Stimulated activated CD4-positive, alpha-beta T cell treated with anti-CD3 and anti-CD28 coated beads, Interleukin-2, amount 100 ng/mL, for 24 hours (primary cell): ENCODE measurements around the gene TCERG1L.
"Not testable (repeated sequence)": the region's sequence is repeated elsewhere in the genome, so short reads cannot be mapped to it uniquely, and the experiment has no call there.

Experiments
- DNase-seq, 2 donors: peaks; one replicate each; pipeline ENCODE4 v3.0.0-alpha.2; 2020

The TCERG1L gene

DNA sequence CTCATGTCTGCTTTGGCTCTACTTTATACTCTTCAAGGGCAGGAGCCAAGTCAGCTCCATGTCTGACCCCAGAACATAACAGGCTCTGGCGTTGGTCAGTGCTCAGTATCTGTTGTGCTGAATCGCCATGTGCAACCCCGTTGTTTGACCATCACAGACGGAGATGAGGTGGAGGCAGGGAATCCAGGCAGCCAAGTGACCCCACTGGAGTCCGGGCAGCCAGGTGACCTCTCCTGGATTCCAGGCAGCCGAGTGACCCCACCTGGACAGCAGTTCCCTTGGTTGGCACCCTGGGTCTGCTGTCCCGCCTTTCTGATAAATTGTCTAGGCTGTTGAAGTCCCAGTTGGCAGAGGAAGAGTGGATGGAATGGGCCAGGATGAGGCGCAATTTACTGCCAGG, 232.2 kb downstream of the TCERG1L start:
- no peak for DNase-seq

DNA sequence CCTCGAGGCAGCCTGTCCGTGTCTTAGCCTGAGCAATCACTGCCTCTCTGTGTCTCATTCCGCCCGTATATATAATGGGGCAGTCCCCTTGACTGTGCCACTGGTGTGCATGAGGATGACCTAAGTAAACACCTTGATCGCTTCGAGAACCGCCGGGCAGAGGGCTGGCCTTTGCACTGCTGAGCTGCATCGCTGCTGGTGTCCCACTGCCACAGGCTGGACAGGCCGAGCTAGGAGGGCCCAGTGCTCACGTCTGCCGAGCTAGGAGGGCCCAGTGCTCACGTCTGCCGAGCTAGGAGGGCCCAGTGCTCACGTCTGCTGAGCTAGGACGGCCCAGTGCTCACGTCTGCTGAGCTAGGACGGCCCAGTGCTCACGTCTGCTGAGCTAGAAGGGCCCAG, 232.6 kb downstream of the TCERG1L start:
- DNase-seq, result not testable (repeated sequence)

DNA sequence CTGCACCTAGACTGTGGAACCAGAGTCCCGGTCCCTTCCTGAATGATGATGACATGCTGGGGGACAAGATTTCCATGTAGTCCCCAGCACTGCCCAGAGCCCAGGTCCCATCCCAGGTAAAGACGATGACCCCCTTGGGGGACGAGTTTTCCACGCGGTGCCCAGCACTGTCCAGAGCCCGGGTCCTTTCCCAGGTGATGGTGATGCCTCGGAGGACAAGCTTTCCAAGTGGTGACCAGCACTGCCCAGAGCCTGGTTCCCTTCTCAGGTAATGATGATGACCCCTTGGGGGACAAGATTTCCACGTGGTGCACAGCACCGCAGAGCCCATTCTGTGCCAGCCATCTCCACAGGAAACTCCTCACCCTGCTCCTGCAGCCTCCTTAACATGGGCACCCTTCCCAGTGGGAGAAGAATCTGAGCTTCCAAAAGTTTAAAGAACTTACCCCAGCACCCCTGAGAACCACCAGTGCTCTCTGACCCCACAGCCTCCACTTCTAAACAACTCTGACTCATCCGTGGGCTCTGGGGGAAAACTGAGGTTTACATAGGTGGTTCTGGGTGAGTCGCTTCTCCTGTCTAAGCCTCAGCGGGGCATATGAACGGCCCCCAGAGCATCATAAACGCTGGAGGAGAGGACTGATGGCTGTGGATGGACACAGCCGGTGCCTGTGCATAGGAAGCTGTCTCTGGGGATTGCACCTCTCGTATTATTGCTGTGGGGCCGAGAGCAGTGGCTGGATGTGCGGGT, 233.2 kb downstream of the TCERG1L start:
- DNase-seq, result no peak

DNA sequence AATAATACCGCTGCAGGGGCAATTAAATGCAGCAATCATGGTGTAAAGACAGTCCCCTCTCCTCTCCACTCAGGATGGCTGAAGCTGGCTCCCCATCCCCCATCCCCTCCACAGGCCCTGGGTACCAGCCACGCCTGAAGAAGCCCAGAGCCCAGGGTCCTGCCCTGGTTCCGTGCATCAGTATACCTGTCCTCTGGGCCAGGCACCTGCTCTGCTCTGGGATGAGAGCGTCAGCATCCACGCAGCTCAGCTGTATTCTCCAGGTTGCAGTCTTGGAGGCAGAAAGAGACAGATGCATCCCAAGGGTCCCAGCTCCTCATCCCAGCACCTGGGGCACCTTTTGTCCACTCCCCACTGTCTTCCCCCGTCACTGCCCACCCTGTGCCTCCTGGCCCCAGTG, 233.8 kb downstream of the TCERG1L start:
- DNase-seq, result no peak

DNA sequence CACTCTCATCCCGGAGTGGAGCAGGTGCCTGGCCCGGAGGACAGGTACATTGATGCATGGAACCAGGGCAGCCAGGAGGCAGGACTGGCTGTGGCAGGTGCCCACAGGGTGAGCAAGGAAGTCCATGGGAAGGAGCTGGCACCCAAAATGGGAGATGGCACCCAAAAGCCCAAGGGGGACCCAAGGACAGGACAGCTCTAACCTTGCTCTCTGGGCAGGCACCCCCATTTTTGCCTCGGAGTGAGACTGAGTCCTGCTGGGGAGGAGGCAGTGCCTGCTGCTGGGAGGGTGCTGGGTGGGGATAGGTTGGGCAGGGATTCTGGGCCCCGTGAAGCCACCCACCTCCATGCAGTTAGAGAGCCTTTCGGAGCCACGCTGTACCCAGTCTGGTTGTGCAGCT, 234.5 kb downstream of the TCERG1L start:
- DNase-seq, result no peak

DNA sequence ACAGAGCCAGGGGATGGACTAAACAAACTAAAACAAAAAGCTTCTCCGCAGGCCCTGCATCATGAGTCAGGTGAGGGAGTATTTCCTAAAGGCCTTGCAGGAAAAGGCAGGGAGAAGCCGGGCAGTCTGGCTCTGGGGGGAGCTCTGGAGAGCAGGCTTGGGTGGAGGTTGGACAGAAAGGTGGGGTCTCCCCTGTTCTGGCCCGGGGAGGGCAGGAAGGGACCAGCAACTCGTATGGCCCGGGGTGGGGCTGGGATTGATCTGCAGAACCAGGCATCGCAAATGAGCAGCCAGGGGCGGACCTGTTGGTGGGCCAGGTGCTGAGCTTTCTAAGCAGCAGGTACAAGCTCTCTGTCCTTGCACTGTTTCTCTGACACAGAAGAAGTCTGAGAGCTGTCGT, 235.2 kb downstream of the TCERG1L start:
- DNase-seq, result no peak

DNA sequence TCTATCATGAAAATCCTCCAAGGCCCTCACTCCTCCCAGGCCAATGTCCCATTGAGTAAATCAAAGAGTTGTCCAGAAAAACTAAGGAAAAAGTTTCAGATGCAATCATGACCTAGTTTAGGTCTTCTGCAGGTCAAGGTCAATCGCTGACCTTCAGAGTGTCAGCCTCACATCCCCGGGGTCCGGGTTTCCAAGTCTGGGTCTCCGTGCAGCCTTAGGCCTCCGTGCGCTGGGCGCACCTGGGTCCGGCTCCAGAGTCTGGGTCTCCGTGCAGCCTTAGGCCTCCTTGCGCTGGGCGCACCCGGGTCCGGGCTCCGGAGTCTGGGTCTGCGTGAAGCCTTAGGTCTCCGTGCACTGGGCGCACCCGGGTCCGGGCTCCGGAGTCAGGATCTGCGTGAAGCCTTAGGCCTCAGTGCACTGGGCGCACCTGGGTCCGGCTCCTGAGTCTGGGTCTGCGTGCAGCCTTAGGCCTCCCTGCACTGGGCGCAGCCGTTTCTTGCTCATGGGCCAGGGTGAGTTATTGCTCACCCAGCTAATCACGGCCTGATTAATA, 236.2 kb downstream of the TCERG1L start:
- DNase-seq, result no peak

DNA sequence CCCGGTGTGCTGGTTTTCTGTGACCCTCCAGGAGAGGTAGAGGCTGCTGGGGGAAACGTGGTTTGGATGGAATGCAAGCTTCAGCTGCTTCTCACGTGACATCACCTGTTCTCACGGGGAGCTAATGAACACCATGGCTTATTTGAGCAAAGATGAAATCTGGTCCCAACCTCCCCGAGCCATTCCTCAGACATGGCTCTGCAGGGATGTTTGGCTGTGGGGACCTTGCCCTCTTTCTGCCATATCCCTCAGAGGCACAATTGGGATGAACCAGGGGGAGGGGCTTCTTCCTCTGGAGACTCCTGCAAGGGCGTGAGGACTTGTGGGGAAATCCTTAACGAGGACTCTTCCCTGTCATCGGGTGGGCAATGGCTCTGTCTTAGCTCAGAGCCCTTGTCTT, 236.8 kb downstream of the TCERG1L start:
- no peak for DNase-seq

DNA sequence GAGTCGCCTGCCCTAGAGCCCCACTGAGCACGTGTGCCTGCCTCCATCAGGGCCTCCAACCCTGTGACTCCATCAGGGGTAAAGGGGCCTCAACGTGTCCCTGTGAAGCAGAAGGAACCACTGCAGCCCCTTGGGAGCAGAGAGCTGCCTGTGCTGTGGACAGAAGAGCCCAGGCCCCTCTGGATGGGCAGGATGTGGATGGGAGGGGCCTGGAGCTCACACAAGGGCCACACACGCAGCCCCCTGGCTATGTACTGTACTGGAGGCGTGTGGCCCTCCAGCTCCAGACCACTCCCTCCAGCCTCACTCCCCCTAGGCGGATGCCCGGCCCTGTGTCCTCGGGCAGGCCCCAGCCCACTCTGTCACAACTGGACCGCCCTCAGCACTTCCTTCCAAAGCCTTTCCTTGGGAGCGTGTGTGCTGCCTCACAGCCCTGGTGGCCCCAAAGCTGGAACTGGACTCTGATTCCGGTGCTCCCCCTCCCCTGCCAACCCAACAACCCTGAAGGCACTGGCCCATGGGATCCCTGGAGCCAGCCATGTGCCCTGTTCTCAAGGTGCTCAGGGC, 238.0 kb downstream of the TCERG1L start:
- no peak for DNase-seq

DNA sequence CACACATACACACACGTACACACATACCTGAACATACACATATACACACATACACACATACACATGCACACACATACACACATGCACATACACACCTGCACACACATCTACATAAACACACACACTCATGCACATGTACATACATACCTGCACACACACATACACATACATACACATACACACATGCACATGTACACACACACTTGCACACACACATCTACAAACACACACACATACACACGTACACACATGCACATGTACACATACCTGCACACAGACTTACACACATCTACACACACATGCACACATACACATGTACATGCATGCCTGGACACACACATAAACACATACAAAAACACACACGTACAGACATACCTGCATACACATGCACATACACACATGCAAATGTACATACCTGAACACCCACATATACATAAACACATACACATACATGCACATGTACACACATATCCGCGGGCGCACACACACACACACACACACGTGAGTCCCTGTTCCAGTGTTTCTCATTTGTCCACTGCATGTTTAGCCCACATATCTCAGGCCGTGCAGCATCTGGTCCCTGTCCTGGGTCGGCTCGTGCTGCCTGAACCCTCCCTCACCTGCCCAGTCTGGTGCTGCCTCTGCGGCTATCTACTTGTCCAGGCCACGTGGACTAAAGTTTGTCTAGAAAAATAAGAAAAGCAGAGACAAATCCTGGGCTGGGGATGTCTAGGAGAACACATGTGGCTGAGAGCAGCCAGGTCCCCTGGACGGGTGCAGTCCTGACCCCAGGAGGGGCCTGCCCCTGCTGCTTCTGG, 238.7 kb downstream of the TCERG1L start:
- no peak for DNase-seq

DNA sequence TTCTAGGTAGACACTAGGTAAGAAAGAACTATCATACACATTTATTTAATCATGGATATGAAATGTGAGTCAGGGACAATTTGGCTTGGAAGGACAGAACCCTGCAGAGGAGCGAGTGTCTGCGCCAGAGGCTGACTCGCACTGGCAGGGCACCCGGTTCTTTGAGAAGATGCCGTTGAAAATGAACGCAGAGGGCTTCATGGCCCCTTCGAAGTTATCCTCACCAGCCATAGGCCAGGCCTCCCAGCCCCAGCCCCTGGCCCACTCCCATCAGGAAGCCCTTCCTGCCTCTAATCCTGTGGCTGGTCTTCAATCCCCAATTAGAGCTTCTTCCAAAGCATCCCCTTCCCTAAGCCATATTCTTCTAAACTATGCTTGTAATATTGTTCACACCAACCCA, 239.8 kb downstream of the TCERG1L start:
- no peak for DNase-seq

DNA sequence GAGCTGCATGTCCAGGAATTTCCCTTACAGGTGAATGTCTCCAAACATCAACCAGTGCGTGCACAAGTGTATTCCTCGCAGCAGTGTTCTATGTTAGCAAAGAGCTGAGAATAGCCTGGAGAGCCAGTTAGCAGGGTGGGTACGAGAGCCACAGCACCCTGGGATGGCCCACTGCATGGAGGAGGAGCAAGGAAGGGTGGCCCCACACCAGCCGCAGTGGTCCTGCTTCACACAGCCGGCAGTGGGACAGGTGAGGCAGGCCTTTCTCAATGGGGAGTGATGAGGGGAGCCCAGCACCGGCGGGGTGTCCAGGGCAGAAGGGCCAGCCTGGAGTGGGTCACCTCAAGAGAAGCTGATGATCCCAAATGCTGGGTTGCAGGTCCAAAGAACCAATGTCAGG, 240.7 kb downstream of the TCERG1L start:
- DNase-seq, result no peak

DNA sequence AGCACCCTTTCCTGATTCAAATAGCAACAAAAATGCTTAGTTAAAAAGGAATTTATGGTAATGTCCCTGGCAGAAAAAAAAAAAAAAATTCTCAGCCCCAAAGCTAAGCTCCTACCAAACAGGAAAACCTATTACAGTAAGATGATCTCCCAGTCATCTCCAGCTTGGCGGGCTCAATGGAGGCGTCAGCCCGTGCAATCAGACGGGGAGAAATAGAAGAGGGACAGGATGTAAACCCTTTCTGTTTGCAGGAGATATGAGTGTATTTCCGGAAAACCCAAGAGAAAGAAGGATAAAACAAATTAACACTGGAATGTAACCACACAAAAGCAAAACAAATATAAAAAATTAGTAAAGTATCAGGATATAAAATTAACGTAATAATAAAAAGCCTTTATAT, 242.8 kb downstream of the TCERG1L start:
- DNase-seq, result no peak

DNA sequence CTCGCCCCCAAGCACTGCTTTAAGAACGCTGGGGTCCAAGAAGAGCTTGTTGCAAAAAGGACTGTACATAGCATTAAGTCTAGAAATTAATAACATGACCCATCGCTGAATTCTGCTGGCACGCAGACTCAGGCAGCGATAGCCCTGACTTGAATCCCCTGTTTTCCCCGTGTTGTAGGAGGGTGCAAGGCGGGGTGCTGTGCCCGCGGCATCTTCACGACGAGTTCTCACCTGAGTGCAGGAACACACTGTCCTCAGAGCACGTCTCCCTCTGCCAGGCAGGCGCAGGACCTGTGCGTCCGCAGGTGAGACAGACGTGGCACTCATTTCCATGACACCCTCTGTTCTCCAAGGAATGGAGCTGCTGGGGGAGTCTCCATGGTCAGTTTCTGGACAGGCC, 243.2 kb downstream of the TCERG1L start:
- no peak for DNase-seq

DNA sequence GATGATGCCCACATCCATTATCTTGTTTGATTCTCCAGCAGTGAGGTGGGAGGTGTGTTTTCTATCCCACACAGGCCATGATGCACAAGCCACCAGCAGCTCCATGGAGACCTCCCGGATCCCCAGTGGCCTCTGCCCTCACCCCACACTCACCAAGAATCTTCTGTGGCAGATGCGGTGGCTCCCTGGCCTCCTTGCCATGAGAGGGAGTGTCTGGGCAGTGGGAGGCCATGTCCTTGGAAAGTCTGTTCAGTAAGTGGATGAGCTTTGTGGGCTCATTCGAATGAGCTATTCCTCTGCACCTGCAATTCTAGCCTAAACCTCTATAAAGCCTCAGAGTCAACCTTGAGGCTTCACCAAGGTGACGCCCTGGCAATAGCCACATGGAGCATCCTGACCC, 243.8 kb downstream of the TCERG1L start:
- DNase-seq, result no peak

DNA sequence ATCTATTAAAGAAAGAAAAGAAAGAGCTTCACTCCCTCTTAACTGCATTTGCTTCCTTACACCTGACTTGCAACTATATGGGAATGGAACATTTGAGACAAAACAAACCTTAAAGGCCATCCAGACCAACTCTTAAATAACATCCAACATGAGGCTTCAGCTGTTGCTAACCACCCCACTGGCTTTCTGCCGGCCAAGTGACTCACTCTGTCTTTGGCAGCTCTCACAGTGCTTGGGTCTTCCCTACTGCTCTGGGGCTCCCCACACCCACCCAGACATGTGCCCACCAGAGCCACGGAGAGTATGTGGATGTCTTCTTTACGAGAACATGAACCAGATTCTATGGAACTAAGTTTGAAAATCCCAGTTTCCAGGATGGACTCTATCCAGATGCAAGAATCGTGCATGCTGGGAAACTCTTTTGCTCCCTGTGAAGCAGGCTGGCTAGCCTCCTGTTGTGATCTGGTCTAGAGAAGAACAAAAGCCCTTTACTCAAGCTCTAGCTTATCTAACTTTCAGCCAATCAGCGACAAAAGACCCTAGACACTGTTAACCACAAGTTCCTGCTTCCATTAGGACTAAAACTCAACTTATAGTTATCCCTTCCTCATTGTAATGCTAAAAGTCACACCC, 245.7 kb downstream of the TCERG1L start:
- no peak for DNase-seq

DNA sequence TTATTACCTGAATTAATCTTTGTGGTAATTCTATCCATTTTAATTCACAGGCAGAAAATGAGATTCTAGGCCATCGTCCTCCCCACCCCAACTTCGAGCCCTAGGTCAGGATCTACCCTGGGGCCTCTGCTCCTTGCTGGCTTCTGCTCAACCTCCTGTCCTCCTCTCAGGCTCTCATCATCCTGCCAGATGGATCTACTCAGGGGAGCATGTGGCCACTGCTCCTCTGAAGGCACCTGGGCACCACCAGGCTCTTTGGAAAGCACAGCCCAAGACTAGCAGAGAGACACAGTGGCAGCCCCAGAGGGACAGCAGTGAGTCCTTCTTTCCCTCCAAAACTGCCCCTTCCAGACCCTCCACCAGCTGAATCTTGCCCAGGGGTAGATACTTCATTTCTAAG, 248.2 kb downstream of the TCERG1L start:
- DNase-seq, result no peak

DNA sequence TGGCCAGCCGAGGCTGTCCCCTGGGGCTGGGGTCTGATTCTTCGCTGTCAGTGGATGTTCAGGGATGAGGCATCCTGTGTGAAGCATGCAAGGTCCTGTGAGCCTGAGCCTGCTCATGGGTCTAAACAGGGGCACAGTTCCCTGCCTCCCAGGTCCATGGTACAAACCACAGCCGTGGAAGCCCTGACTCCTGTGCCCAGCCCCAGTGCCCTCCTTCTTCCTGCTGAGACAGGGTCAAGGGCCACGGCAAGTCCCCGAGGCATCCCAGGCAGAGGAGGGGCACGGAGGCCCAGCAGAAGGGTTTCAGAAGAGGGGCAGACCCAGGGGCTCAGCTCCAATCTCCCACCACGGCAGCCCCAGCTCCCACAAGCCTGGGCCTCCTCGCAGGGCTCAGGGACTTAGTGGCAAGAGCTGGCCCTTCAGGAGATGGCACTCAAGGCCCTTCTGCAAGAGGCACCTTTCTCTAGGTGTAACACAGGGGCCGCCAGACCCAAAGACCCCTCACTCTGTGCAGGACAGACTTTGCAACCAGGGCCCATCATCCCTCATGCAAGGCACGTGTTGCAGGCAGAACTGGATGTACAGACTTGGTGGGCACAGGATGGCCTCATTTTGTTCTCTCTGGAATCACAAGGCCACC, 248.8 kb downstream of the TCERG1L start:
- no peak for DNase-seq

DNA sequence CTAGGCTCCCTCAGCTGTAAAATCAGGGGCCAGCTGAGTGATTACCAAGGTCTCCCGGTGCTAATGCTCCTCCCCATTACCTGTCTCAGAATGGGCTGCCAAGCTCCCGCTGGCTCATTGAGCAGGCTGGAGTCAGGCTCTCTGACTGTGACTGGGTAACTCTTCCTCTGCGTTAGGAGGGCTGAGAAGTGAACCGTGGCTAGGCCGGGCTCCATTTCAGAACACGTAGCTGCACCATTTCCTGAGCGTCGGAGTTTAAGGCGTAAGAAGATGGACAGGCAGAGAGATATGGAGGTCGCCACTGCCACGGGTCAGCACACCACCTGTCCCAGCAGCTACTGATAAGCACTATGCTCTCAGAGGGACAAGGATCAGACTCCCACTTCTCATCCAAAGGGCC, 250.3 kb downstream of the TCERG1L start:
- DNase-seq, result no peak

DNA sequence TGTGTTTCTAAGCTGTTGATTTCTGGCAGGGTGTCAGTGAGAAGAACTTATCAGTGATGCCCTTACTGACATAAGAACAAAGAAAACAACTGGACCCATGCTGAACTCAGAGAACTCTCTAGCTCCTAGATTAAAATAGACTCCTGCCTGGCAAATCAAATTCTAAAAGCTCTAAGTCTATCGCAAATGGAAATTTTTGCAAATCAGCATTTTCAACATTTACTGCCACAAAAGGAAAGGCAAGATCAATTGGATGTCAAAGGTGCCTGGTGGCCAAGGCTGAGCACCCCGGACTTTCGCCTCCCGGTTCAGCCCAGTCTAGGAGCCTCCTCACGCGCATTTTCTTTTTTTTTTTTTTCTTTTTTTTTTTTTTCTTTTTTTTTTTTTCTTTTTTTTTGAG, 251.6 kb downstream of the TCERG1L start:
- DNase-seq, result no peak

DNA sequence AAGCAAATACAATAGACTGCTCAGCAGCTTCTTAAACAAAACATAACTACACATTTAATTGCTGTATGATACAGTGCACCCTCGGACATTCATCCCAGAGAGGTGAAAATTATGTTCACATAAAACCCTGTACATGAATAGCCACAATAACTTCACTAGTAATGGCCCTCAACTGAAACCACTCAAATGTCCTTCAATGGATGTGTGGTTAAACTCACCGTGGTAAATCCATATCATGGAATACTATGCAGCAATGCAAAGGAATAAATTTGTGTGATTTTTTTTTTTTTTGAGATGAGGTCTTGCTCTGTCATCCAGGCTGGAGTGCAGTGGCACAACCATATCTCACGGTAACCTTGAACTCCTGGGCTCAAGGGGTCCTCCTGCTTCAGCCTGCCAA, 252.7 kb downstream of the TCERG1L start:
- no peak for DNase-seq

DNA sequence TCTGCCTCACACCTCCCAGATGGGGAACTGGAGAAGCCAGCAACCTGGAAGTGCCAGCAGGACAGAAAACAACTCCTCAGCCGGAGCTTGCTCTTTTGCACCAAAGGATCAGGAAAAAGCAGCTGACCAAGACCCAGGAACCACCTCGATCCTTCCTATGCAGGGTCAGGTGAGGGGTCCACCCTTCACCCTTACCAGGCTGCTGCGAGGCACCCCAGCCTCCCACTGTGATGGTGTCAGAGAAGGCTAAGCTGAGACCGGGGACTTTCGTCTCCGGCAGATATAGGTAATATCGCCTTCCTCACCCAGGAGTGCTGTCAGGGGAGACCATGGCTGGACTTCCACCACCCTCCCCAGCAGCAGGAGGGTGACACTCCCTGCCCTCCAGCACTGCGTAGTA, 254.7 kb downstream of the TCERG1L start:
- no peak for DNase-seq

DNA sequence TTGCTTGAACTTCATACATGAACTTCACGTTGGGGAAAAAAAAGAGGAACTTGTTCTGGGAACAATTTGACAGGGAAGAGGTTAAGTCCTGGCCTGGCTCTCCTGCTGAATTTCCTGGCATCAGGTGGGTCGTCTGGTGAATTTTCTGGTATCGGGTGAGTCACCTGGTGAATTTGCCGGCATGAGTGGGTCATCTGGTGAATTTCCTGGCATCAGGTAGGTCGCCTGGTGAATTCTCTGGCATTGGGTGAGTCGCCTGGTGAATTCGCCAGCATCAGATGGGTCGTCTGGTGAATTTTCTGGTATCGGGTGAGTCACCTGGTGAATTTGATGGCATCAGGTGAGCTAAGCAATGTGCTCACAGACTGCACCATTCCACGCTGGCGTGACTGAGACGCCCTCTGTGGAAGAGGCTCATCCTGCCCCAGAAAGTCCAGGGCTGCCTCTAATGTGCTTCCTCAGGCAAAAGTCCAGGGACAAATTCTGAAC, 255.4 kb downstream of the TCERG1L start:
- DNase-seq, result no peak
